DMS114 treated with DMSO at 0.1 percent for 48 hours (cell line): ENCODE measurements around the gene DNM3.
"Not testable (repeated sequence)": the region's sequence is repeated elsewhere in the genome, so short reads cannot be mapped to it uniquely, and the experiment has no call there.

ENCODE experiments used
- DNase-seq: peaks from one replicate; lab custom pipeline; 2025; ENCODE audit not compliant: unreplicated experiment; lab: John Stamatoyannopoulos, UW

Gene DNM3

GRCh38 chr1:171841050-171841910 is at the start of gene DNM3:
Gene DNM3, plus strand, starts transcription at chr1:171841498. Its CDS starts 159 bp downstream, at chr1:171841657.
- peak; percentile 39 for DNase-seq

GRCh38 chr1:171792656-171793369 is 48.5 kb upstream of the DNM3 start:
- DNase-seq = no peak

- DNase-seq = no peak
Observed at GRCh38 chr1:171793636-171794035, 47.7 kb upstream of the DNM3 start.

- no peak for DNase-seq
Observed at GRCh38 chr1:171794085-171794484, 47.2 kb upstream of the DNM3 start.

- no peak for DNase-seq
Observed at GRCh38 chr1:171796592-171796991, 44.7 kb upstream of the DNM3 start.

- DNase-seq = no peak
Observed at GRCh38 chr1:171798311-171798710, 43.0 kb upstream of the DNM3 start.

GRCh38 chr1:171798765-171799164 is 42.5 kb upstream of the DNM3 start:
- no peak for DNase-seq

- no peak for DNase-seq
Observed at GRCh38 chr1:171799166-171799565, 42.1 kb upstream of the DNM3 start.

- not testable (repeated sequence) for DNase-seq
Observed at GRCh38 chr1:171799698-171800097, 41.6 kb upstream of the DNM3 start.

- DNase-seq = peak; percentile 13
Observed at GRCh38 chr1:171800342-171800741, 41.0 kb upstream of the DNM3 start.

- no peak for DNase-seq
Observed at GRCh38 chr1:171800851-171801250, 40.4 kb upstream of the DNM3 start.

- DNase-seq = peak; percentile 33
Observed at GRCh38 chr1:171801487-171801891, 39.8 kb upstream of the DNM3 start.

- no peak for DNase-seq
Observed at GRCh38 chr1:171802207-171802606, 39.1 kb upstream of the DNM3 start.

- no peak for DNase-seq
Observed at GRCh38 chr1:171803045-171803444, 38.3 kb upstream of the DNM3 start.

- DNase-seq = no peak
Observed at GRCh38 chr1:171803461-171804022, 37.8 kb upstream of the DNM3 start.

- no peak for DNase-seq
Observed at GRCh38 chr1:171805395-171806115, 35.7 kb upstream of the DNM3 start.

- DNase-seq = no peak
Observed at GRCh38 chr1:171807556-171807955, 33.7 kb upstream of the DNM3 start.

- no peak for DNase-seq
Observed at GRCh38 chr1:171809834-171810233, 31.5 kb upstream of the DNM3 start.

GRCh38 chr1:171811672-171812071 is 29.6 kb upstream of the DNM3 start:
- DNase-seq = no peak

- DNase-seq = no peak
Observed at GRCh38 chr1:171814692-171815091, 26.6 kb upstream of the DNM3 start.

- no peak for DNase-seq
Observed at GRCh38 chr1:171816300-171816901, 24.9 kb upstream of the DNM3 start.
